ENCODE results near the gene NEAT1.

The NEAT1 gene

DNA sequence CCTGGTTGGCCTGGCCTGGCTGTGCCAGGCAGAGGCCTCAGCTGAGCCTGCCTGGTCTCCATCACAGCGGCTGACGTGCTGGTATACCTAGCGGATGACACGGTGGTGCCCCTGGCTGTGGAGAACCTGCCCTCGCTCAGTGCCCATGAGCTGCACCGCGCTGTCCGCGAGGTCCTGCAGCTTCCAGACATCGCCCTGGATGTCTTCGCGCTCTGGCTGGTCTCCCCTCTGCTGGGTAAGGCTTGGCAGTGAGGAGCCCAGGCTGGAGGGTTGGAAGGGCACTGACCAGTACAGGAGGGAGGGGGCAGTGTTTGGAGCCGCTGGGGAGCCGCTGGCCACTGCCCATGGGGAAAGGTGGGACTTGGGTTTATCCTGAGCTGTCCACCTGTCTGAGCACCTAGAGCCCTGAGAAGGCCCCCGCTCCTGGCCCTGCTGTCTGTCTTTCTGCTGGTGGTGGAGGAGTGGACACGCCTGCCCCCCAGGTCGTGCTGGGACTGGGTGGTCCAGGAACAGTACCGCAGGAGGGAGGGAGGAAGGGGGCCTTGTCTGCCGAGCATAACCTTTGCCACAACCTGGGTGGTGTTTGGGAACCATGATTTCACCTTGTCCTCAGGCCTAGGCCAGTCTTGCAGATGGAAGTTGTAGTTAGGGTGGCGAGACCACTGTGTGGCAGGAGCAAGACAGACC lies 33.2 kb upstream of the NEAT1 start:
- DNase-seq (ENCODE audit: low spot score): no peak

DNA sequence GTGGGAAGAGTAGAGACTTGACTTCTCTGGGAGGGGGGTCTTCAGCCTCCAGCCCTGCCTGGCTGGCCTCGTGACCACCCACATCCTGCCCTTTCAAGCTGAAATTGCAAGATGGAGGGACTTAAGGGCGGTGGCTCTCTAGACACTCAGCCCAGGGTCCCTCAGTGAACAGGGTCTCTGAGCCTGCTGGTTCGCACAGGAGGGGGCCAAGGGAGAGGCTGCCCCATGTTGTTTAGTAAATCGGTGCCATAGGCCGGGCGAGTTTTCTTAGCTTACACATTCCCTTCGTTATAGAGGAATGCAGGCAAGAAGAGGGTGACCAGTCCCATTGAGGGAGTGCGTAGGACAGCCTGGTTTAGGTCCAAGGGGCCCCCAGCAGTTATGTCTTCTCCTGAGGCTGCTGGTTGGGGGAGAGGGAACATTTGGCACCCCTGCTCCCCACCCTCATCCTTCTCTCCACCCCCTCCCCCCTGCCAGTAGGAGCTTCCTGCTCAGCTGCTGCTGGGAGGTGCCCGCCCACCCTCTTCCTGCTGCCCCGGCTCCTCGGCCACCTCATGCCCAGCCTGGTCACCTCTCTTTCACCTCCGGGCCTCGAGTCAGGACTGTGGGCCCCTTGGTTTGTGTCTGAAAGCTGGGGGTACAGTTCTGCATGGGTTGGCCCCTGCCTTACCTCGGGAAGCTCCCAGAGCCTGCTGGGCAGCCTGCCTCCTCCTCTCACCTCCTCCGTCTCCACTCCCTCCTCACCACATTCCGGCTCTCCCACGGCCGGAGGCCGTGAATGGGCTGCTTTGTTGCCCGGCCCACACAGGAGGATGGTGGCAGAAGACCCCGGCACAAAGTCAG lies 32.3 kb upstream of the NEAT1 start:
- DNase-seq (ENCODE audit: low spot score): no peak

- no peak for DNase-seq (ENCODE audit: low spot score)
Measured at GRCh38 chr11:65390996-65391395, 31.6 kb upstream of the NEAT1 start.

- DNase-seq (ENCODE audit: low spot score): no peak
Measured at GRCh38 chr11:65392186-65392829, 30.3 kb upstream of the NEAT1 start.

GRCh38 chr11:65392899-65393298 lies 29.7 kb upstream of the NEAT1 start:
- no peak for DNase-seq (ENCODE audit: low spot score)

GRCh38 chr11:65393513-65394079 lies 29.0 kb upstream of the NEAT1 start:
- DNase-seq (ENCODE audit: low spot score): no peak

- no peak for DNase-seq (ENCODE audit: low spot score)
Measured at GRCh38 chr11:65394125-65394536, 28.5 kb upstream of the NEAT1 start.

DNA sequence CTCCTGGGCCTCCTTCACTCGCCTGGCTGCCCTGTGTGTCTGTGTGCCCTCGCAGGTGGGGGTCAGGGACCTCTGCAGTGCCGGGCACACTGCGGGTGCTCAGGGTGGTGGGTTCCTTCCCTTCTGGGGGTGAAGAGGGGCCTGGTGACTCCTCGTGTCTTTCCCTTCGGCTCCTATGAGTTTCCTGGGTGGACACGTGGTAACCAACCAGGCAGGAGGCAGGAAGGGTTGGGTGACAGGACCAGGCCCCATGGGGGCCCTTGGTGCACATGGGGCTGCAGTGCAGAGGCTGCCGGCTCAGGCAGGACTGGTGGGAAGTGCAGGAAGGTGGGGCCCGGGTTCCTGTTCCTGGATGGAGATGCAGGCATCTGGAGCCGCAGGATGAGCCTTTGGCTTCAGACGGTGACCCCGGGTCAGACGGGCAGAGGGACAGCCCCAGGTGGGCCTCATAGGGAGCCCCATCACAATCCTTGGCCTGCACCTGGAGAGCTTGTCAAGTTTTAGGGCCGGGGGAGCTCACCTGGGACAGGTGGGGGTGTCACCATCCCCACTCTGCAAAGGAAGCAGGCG lies 26.6 kb upstream of the NEAT1 start:
- no peak for DNase-seq (ENCODE audit: low spot score)

DNA sequence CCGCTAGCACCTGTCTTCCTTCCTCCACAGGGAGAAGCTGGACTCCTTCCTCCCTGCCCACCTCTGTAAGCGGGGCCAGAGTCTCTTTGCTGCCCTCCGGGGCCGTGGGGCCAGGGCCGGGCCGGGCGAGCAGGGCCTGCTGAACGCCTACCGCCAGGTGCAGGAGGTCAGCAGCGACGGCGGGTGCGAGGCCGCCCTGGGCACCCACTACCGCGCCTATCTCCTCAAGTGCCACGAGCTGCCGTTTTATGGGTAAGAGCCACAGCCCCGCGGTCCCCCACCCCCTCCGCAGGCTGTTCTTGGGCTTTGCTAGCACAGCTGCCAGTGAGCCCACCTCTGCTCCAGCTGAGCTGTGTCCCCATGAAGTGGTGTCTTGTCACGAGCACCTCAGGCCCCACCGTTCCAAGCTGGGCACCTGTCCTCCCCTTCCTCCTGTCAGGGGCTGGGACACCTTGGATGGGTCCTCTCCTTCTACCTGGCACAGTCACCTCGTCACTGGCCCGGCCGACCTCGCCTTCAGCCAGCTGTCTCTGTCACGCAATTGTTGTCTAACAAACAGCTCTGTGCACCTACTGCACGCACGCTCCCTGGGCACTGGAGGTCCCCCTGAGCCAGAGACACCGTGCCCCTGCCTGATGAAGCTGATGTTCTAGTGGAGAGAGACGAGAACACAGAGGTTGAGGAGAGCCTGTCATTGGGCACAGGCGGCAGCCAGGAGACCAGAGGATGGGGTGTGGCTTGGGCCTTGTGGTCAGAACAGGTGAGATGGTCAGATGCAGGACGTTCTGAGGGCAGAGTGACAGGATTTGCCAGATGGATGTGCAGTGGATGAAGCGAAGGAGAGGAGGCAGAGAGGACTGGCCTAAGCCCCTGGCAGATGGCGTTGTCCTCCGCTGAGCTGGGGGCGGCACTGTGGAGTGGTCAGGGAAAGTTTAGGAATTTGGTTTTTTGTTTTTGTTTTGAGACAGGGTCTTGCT lies 25.5 kb upstream of the NEAT1 start:
- no peak for DNase-seq (ENCODE audit: low spot score)

GRCh38 chr11:65398362-65398910 lies 24.2 kb upstream of the NEAT1 start:
- no peak for DNase-seq (ENCODE audit: low spot score)

- no peak for DNase-seq (ENCODE audit: low spot score)
Measured at GRCh38 chr11:65399249-65399648, 23.3 kb upstream of the NEAT1 start.

GRCh38 chr11:65399845-65400244 lies 22.8 kb upstream of the NEAT1 start:
- no peak for DNase-seq (ENCODE audit: low spot score)

DNA sequence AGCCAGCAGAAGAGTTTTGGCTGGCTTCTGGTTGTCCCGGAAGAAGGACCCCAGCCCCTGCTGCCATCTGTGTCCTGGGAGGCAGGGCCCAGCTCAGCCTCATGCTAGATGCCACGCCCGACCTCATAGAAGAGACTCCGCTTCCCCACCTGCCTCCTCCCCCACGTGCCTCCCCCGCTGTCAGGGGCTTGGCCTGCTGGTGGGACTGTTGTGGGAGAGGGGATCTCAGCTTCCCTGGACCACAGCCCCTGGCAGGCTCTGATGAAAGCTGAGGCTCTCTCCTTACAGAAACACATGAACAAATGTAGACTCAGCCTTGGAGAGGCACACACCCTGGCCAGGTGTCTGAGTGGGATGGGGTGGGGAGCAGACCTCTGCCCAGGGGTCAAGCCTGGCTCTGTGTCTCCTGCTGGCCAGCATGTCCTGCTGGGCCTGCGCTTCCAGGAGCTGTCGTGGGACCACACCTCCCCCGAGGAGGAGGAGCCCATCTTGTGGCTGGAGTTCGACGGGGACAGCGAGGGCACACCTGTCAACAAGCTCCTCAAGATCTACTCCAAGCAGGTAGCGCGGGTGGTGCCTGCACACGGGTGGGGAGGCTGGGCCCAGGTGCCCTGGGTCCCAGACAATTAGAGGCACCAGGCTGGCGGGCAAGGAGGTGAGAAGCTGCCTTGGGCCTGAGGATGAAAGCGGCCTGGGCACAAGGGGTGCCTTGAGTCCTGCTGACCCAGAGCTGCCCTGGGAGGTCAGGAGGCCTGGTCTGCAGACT lies 22.1 kb upstream of the NEAT1 start:
- no peak for DNase-seq (ENCODE audit: low spot score)

GRCh38 chr11:65401073-65401802 lies 21.4 kb upstream of the NEAT1 start:
- no peak for DNase-seq (ENCODE audit: low spot score)

DNA sequence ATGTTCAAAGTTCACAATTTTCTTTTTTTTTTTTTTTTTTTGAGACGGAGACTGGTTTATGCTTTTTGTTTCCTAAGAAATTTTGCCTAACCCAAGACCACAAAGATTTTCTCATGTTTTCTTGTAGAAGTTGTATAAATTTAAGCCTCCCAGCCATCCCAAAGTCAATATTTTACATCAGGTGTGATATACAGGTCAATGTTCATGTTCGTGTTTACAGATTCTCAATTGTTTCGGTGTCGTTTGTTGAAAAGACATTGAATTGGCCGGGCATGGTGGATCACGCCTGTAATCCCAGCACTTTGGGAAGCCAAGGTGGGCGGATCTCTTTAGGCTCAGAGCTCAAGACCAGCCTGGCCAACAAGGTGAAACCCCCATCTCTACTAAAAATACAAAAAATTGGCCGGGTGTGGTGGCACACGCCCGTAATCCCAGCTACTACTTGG lies 20.8 kb upstream of the NEAT1 start:
- no peak for DNase-seq (ENCODE audit: low spot score)

DNA sequence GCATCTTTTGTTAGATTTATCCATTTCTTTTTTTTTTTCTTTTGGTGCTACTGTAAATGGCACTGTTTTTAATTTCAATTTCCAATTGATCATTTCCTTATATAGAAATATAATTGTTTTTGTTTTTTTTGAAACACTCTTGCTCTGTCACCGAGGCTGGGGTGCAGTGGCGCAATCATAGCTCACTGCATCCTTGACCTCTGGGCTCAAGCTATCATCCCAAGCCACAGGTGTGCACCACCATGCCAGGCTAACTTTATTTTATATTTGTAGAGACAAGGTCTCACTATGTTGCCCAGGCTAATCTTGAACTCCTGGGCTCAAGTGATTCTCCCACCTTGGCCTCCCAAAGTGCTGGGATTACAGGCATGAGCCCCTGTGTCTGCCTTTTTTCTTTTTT lies 19.8 kb upstream of the NEAT1 start:
- no peak for DNase-seq (ENCODE audit: low spot score)

- DNase-seq (ENCODE audit: low spot score): no peak
Measured at GRCh38 chr11:65403607-65404121, 18.9 kb upstream of the NEAT1 start.

GRCh38 chr11:65404210-65404609 lies 18.4 kb upstream of the NEAT1 start:
- no peak for DNase-seq (ENCODE audit: low spot score)

All from HuH-7 (cell line).